ENCODE data around the gene LCMT1. TPM values are rescaled to one million over a fixed set of nuclear protein-coding genes. Genes with fewer than 3 reads are reported as not detected.

LCMT1 gene
- total and polyA plus RNA-seq, 2 donors (not counting 1 experiment from before 2014, with no cell fraction given), result 40.8 to 45.8 TPM

DNA sequence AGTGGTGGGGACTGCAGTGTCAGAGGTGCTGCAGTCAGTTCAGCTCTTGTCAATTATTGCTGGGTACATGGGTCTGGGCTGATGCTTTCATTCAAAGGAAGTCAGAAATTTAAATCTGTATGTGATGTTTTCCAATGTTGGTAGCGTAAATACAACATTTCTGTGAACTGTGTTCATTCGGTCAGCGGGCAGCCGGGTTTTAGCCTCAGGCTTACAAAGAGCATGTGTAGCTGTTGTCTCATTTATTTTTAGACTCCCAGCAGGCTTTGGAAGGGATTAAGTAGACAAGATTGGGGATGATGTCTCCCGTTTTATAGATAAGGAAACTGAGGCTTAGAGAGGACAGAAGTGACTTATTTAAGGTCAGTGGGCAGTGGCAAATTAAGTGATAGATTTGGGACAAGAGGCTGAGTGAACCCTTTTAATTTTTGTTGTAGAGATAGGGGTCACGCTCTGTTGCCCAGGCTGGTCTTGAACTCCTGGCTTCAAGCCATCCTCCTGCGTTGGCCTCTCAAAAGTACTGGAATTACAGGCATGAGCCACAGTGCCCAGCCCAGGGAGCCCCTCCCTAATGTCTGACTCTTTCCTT, 113.3 kb downstream of the LCMT1 start:
- no peaks in the 10 kb centered on the region for H3K9me3 ChIP-seq (ENCODE audit: control insufficient read depth, insufficient read depth, low read depth, low read length)
- no peaks in the 10 kb centered on the region for H3K79me2 ChIP-seq (ENCODE audit: control insufficient read depth, insufficient read depth, low read length)
- no peak overlapping the region for H3K4me2 ChIP-seq (ENCODE audit: extremely low read depth, insufficient read depth, low read length)
- no peaks in the 10 kb centered on the region for H3K4me1 ChIP-seq (ENCODE audit: control insufficient read depth, extremely low read depth, insufficient read depth, low read length)
- no peak overlapping the region for H3K27ac ChIP-seq (ENCODE audit: insufficient read depth, low read length)
- no peak for DNase-seq (ENCODE audit: low read depth in 2 of 2)
- no peaks in the 10 kb centered on the region for H4K20me1 ChIP-seq (ENCODE audit: control insufficient read depth, extremely low read depth, insufficient read depth, low read length)
- H2AFZ ChIP-seq (ENCODE audit: low read length), result no peak overlapping the region
- no peak for TF ChIP-seq EZH2 (IDR thresholded peaks at IDR 0.05; ENCODE audit: low read length, missing control alignments)
- TF ChIP-seq, protein P1, sequence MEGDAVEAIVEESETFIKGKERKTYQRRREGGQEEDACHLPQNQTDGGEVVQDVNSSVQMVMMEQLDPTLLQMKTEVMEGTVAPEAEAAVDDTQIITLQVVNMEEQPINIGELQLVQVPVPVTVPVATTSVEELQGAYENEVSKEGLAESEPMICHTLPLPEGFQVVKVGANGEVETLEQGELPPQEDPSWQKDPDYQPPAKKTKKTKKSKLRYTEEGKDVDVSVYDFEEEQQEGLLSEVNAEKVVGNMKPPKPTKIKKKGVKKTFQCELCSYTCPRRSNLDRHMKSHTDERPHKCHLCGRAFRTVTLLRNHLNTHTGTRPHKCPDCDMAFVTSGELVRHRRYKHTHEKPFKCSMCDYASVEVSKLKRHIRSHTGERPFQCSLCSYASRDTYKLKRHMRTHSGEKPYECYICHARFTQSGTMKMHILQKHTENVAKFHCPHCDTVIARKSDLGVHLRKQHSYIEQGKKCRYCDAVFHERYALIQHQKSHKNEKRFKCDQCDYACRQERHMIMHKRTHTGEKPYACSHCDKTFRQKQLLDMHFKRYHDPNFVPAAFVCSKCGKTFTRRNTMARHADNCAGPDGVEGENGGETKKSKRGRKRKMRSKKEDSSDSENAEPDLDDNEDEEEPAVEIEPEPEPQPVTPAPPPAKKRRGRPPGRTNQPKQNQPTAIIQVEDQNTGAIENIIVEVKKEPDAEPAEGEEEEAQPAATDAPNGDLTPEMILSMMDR (conservative IDR thresholded peaks at IDR 0.05 in 1 of 2, IDR thresholded peaks at IDR 0.05 in 1 of 2; ENCODE audit: low read depth in 1 of 2, low read length in 2 of 2), result no peak
- H3K4me3 ChIP-seq (replicated peaks in 1 of 4; ENCODE audit: control extremely low read depth in 1 of 4, insufficient read depth in 1 of 4, low read depth in 3 of 4, low read length in 4 of 4), result no peak overlapping the region
- no peaks in the 10 kb centered on the region for H3K36me3 ChIP-seq (ENCODE audit: control insufficient read depth, insufficient read depth, low read length)
- no peaks in the 10 kb centered on the region for H3K27me3 ChIP-seq (ENCODE audit: control insufficient read depth, insufficient read depth, low read length)
- no peak overlapping the region for H3K9ac ChIP-seq (ENCODE audit: insufficient read depth, low read length)

Other genes with a start within 250 kb of the LCMT1 start
- 24.7 and 43.4 TPM in 2 replicates for gene ARHGAP17, start 96.4 kb upstream of the LCMT1 start, total RNA-seq
- 60.0 and 61.6 TPM in 2 replicates for gene ARHGAP17, start 96.4 kb upstream of the LCMT1 start, polyA plus RNA-seq
- not detected in 2 replicates for gene AQP8, start 105.2 kb downstream of the LCMT1 start, total RNA-seq
- gene AQP8, start 105.2 kb downstream of the LCMT1 start, polyA plus RNA-seq, result not detected in 2 replicates
- gene ZKSCAN2, start 146.1 kb downstream of the LCMT1 start, total RNA-seq, result 3.3 and 4.3 TPM in 2 replicates
- 2.0 and 2.1 TPM in 2 replicates for gene ZKSCAN2, start 146.1 kb downstream of the LCMT1 start, polyA plus RNA-seq